Germinal center (tissue), 1 donor: Measurements from ENCODE around the gene WDR5.

Experiments
- DNase-seq: peaks from one replicate; pipeline ENCODE4 v3.0.0; 2012; ENCODE audit warnings: mixed read lengths, low spot score

The WDR5 gene

DNA sequence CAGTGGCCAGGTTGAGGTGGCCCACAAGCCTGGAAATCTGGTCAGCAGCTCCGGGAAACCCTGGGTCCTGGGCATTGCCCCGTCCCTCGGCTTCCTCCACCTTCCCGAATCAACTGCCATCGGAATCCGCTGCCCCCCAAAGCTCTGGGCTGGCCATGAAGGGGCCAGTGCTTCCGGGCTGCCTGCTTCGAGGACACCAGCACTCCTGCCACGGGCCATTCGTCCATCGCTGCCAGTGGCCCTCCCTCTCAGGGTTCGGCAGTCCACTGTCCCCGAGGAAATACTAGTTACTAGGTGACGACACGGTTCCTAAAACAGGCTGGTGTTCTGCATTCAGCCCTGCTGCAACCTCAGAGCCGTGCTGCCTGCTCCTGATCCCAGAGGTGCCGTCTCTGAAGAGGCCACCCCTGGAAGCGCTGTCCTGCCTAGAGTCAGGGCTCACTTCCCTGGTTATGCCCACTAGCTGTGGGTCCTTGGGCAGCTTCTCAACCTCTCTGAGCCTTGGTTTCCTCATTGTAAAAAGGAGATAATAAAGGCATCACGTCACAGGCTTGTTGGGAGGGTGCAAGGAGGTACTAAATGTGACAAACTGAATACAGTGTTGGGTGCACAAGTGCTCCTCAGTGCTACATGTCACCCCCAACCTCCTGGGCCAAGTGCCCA lies 3.5 kb upstream of the WDR5 start:
- no peak for DNase-seq

DNA sequence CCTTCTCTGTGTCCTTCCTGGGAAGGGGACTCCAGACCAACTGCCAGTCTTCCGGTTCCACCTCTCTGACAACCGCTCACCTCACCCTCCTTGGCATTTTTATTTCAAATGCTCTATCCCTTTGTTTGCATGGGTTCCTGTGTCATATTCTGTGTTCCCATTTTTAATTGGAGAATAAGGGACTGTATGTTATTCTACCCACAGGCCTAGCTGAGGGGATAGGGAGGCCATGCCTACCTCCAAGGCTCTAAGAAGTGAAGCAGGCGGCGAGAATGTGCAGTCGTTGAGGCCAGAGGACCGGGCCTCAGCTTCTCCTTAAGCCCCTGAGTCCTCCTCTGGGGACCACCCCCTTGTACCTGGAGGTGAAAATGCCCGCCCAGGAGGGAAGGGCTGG lies 936 bp upstream of the WDR5 start:
- DNase-seq, result no peak

GRCh38 chr9:134136118-134136995 lies 475 bp downstream of the WDR5 start:
- DNase-seq, result peak; percentile 35

DNA sequence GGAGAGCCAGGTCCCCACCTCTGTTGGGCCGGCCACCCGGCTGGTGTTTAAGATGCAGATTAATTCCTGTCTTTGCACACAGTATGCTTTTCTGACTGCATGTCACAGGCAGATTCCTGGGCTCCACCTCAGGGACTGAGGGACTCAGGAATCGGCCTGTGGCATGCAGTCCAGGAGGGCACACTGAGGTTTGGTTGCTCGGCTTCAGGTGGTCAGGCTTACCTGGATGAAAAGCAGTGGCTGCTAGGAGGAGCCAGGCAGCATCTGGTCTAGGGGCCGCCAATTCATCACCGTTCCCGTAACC lies 1.1 kb downstream of the WDR5 start:
- no peak for DNase-seq

- DNase-seq, result no peak
Measured at GRCh38 chr9:134138292-134138691, 2.4 kb downstream of the WDR5 start.

DNA sequence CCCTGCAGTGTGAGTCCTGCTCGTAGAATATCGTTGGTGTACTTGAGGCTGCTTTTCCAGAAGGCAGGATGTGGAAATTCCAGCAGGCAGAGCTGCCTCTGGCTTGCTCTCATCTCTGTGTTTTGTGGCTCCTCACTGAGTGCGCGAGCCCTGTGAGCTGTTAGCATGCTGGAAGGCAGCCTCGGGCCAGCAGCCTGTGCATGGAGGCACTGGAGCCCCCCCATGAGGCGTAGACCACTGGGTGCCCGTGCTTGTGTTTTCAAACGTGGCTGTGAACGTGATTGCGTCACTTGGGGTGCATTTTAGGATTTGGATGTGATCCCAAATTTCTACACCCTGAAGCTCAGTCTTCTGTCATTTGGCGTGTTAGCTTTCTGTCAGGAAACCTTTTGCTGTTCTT lies 3.2 kb downstream of the WDR5 start:
- DNase-seq, result no peak

DNA sequence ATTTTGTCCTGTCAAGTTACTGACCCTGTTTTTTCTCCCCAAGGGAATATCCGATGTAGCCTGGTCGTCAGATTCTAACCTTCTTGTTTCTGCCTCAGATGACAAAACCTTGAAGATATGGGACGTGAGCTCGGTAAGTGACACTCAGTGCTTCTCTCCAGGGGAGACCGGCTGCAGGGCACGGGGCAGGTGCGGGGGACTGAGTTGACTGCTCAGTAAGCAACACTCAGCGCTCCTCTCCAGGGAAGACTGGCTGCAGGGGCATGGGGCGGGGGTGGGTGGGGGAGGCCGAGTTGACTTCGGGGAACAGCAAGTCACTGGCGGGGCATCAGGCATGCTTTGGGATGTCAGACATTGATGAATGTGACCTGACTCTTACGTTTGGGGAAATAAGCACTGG lies 6.0 kb downstream of the WDR5 start:
- DNase-seq, result no peak

GRCh38 chr9:134144801-134145200 lies 8.9 kb downstream of the WDR5 start:
- DNase-seq, result no peak

- no peak for DNase-seq
Measured at GRCh38 chr9:134145262-134145661, 9.4 kb downstream of the WDR5 start.

- no peak for DNase-seq
Measured at GRCh38 chr9:134146774-134147493, 11.1 kb downstream of the WDR5 start.

DNA sequence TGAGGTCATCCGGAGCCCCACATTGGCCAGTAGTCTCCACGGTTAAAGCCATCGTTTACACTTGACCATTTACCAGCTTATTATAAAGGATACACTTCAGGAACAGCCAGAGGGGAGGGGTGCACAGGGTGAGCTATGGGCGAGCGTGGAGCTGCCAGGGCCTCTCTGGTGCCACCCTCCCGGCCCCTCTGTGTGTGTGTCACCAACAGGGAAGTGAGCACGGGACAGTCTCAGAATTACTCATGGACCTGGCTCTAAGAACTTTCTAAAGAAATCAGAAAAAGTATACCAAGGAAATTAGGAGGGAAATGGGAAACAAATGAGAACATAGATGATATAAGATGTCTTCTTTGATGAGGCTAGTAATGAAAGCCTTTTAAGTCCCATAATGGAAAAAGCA lies 13.5 kb downstream of the WDR5 start:
- no peak for DNase-seq

- DNase-seq, result no peak
Measured at GRCh38 chr9:134150557-134151214, 14.8 kb downstream of the WDR5 start.

GRCh38 chr9:134152022-134152448 lies 16.2 kb downstream of the WDR5 start:
- DNase-seq, result no peak

- no peak for DNase-seq
Measured at GRCh38 chr9:134152488-134152887, 16.6 kb downstream of the WDR5 start.

DNA sequence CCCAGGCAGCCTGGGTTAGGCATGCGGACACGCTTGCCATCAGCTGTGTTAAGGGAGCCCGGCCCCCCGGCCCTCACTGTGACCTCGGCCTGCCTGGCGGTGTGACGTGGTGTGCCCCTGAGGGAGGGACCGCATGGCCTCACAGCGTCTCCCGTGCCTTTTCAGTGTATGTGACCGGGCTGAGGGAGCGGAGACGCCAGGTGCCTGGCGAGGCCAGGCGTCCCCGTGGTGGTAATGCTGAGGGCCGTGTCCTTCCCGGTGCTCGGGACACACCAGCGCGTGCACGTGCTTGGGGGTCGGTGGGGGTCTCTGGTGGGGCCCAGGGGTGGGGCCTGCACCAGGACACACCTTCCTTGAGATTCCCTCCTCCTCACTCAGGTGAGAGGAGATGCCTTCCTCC lies 17.6 kb downstream of the WDR5 start:
- no peak for DNase-seq

DNA sequence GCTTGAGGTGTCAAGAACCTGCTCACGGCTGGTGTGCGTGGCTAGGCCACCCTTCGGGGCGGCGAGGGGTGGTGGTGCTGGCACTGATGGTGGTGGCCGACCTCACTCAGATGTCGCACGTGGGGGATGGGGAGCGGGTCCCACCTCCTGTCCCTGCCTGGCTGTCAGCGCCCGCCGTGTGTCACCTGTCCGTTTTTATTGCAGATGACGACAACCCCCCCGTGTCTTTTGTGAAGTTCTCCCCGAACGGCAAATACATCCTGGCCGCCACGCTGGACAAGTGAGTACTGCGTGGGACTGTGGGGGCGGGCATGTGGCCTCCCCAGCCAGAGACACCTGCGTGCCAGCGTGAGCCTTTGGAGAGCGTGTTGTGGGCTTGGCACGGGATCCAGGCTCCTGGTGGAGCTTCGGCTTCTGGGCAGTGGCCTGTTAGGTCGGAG lies 18.4 kb downstream of the WDR5 start:
- DNase-seq, result no peak

DNA sequence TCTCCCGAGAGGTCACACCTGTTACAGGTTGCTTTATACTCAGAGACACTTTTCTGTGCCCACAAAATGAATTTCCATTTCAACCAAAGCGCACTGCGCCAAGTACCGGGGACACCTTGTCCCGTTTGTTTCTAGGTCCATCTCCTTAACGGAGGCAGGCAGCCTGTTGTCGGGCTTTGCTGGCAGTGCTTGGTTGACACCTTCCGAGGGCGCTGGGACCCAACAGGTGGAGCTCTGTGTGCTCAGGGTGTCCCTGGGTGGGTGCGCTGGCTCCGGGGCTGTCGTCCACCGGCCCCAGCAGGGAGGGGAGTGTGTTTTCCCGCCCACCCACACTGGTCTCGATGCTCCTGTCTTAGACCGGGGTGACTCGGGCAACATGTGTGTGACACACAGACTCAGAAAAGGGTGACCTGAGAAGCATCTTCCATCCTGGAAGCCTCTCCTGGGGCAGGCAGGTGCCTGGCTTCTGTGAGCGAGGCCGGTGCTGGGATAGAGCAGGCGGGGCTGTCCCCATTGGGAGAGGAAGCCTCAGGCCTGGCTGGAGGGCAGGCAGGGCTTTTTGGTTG lies 20.0 kb downstream of the WDR5 start:
- DNase-seq, result no peak

DNA sequence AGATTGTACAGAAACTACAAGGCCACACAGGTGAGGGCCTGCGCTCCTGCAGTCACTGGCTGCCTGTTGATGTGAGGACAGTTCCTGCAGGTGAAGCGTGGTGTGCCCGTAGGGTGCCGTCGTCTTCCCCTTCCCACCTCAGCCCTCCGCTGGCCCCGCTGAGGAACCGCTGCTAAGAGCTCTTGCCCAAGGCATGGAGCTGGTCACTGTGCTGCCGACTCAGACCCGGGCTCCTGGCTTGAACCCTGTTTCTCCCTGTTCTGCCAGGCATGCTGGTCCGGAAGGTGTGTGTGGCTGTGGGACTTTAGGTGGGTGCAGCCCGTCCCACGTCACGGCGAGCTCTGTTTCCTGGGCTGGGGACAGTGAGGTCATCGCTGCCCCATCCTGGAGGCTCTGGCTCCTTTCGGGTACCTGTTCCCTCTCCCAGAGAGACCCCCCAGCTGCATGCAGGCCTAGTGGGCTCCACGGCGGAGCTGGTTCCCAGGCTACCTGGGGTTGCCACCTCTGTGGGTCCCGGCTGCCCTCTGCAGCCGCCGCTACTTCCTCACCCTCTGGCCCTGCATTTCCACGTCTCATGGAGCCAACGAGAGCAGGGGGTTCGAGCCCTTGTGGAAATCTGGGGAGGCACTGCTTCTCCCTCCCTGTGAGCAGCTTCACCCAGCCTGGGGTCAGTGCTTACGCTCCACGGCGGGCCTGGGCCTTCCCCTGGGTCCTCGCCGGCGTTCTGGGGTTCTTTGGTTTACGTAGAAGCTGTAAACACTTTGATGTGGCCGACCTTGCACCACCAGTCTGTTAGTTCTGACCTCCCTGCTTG lies 20.9 kb downstream of the WDR5 start:
- DNase-seq, result no peak

- DNase-seq, result no peak
Measured at GRCh38 chr9:134157378-134157885, 21.6 kb downstream of the WDR5 start.

DNA sequence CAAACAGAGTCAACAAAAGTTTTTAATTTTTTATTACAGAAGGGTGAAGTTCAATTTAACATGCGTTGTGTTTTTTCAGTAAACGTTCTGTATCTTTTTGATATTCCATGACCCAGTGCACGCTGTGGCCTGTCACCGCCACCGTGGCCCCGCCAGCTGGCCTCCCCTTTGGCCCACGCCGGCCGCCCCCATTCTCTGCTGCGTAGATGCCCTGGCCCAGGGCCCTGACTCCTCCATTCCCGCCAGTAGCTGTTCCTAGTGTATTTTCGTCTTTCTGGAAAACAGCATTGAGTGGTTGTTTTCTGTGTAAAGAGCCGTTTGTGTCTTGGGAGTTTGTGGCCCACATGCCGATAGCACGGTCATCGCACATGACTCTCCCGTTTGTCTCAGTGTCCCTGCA lies 22.4 kb downstream of the WDR5 start:
- DNase-seq, result no peak

GRCh38 chr9:134158753-134159392 lies 23.0 kb downstream of the WDR5 start:
- DNase-seq, result no peak
